ENCODE data around the gene MAML1.
"Not testable (repeated sequence)": the region's sequence is repeated elsewhere in the genome, so short reads cannot be mapped to it uniquely, and the experiment has no call there.

MAML1 gene

GRCh38 chr5:179732412-179732917 is at the start of gene MAML1:
Gene MAML1, plus strand, starts transcription at chr5:179732822. Its CDS starts 291 bp downstream, at chr5:179733113.
- DNase-seq (ENCODE audit: low spot score) (peak; percentile 99), FAIRE-seq (peak; percentile 90)

GRCh38 chr5:179689212-179689611 is 43.4 kb upstream of the MAML1 start:
- FAIRE-seq; DNase-seq (ENCODE audit: low spot score): not testable (repeated sequence)

GRCh38 chr5:179694561-179694960 is 38.1 kb upstream of the MAML1 start:
- FAIRE-seq (no peak), DNase-seq (ENCODE audit: low spot score) (no peak)

- DNase-seq (ENCODE audit: low spot score) (no peak), FAIRE-seq (no peak)
These were observed 36.0 kb upstream of the MAML1 start for GRCh38 chr5:179696603-179697002.

GRCh38 chr5:179697108-179697507 is 35.5 kb upstream of the MAML1 start:
- DNase-seq (ENCODE audit: low spot score), result no peak
- no peak for FAIRE-seq

- not testable (repeated sequence) for FAIRE-seq
These were observed 35.1 kb upstream of the MAML1 start for GRCh38 chr5:179697543-179697942.

GRCh38 chr5:179697993-179698934 is 34.4 kb upstream of the MAML1 start:
- DNase-seq (ENCODE audit: low spot score) (peak; percentile 98), FAIRE-seq (peak; percentile 64)

More at GRCh38 chr5:179697543-179697942, 35.1 kb upstream of the MAML1 start:
- not testable (repeated sequence) for DNase-seq (ENCODE audit: low spot score)

GRCh38 chr5:179698935-179699615 is 33.5 kb upstream of the MAML1 start, which contains the start of gene CANX:
Gene CANX, plus strand, starts transcription at chr5:179698967. Its CDS starts 6,715 bp downstream, at chr5:179705682.
- FAIRE-seq (no peak), DNase-seq (ENCODE audit: low spot score) (no peak)

- FAIRE-seq, result no peak
- peak; percentile 27 for DNase-seq (ENCODE audit: low spot score)
These were observed 32.9 kb upstream of the MAML1 start for GRCh38 chr5:179699616-179700237.

- no peak for FAIRE-seq
- no peak for DNase-seq (ENCODE audit: low spot score)
These were observed 32.2 kb upstream of the MAML1 start for GRCh38 chr5:179700401-179700918.

GRCh38 chr5:179716286-179716685 is 16.3 kb upstream of the MAML1 start:
- FAIRE-seq (peak; percentile 27), DNase-seq (ENCODE audit: low spot score) (peak; percentile 17)

GRCh38 chr5:179720222-179720621 is 12.4 kb upstream of the MAML1 start:
- no peak for DNase-seq (ENCODE audit: low spot score)
- FAIRE-seq, result no peak

- FAIRE-seq, result no peak
- DNase-seq (ENCODE audit: low spot score), result no peak
These were observed 8.5 kb upstream of the MAML1 start for GRCh38 chr5:179724163-179724562.

GRCh38 chr5:179727106-179727505 is 5.5 kb upstream of the MAML1 start:
- FAIRE-seq (no peak), DNase-seq (ENCODE audit: low spot score) (no peak)

- no peak for DNase-seq (ENCODE audit: low spot score)
- no peak for FAIRE-seq
These were observed 3.3 kb upstream of the MAML1 start for GRCh38 chr5:179729303-179729702.

- FAIRE-seq (no peak), DNase-seq (ENCODE audit: low spot score) (no peak)
These were observed 2.9 kb upstream of the MAML1 start for GRCh38 chr5:179729727-179730126.

- DNase-seq (ENCODE audit: low spot score) (no peak), FAIRE-seq (no peak)
These were observed 2.3 kb upstream of the MAML1 start for GRCh38 chr5:179730356-179730755.

- FAIRE-seq, result no peak
These were observed 1.8 kb upstream of the MAML1 start for GRCh38 chr5:179730852-179731251.

GRCh38 chr5:179731791-179732411 is 721 bp upstream of the MAML1 start:
- FAIRE-seq (no peak), DNase-seq (ENCODE audit: low spot score) (peak; percentile 72)

More at GRCh38 chr5:179730852-179731251, 1.8 kb upstream of the MAML1 start:
- DNase-seq (ENCODE audit: low spot score), result no peak

- FAIRE-seq, result no peak
- no peak for DNase-seq (ENCODE audit: low spot score)
These were observed 523 bp downstream of the MAML1 start for GRCh38 chr5:179732918-179733771.
